ENCODE results near the gene KDM4B.
"Not testable (repeated sequence)": the region's sequence is repeated elsewhere in the genome, so short reads cannot be mapped to it uniquely, and the experiment has no call there.

GRCh38 chr19:4975601-4976000, 6.7 kb downstream of the KDM4B start:
- not testable (repeated sequence) for TF ChIP-seq POLR2A, POLR2AphosphoS5 (IDR thresholded peaks at IDR 0.05; ENCODE audit: low read depth, low read length)

Measured in GM12892 (cell line).